Measurements from ENCODE around the gene KLHL40. TPM values are rescaled to one million over a fixed set of nuclear protein-coding genes. Genes with fewer than 3 reads are reported as not detected.
A peak's percentile ranks its signal among the peaks of the same experiment; 100 is the strongest.

KLHL40 gene
- polyA plus RNA-seq, 1 donor (not counting 4 experiments of a cell fraction or from before 2014, with no cell fraction given) = not detected

GRCh38 chr3:42655980-42656679, 29.2 kb upstream of the KLHL40 start:
- Histone ChIP-seq H3K9ac (ENCODE audit: control insufficient read depth, extremely low read depth, insufficient read depth, low read length) (no peak overlapping the region), H3K27me3 (ENCODE audit: control insufficient read depth, extremely low read depth, insufficient read depth, low read length) (no peaks in the 10 kb centered on the region), H2AFZ (ENCODE audit: control insufficient read depth, low read length) (no peak overlapping the region), H3K9me3 (ENCODE audit: control insufficient read depth, low read depth, low read length) (no peaks in the 10 kb centered on the region), H3K36me3 (ENCODE audit: control insufficient read depth in 2 of 2, extremely low read depth in 1 of 2, insufficient read depth in 2 of 2, low read length in 2 of 2) (peaks cover 8 to 11% of the 10 kb centered on the region in 2 experiments), H3K9me1 (ENCODE audit: control insufficient read depth, extremely low read depth, insufficient read depth, low read length) (peaks cover 7% of the 10 kb centered on the region), H4K20me1 (ENCODE audit: control insufficient read depth, extremely low read depth, insufficient read depth, low read length) (peaks cover 3% of the 10 kb centered on the region), H3K4me2 (ENCODE audit: control insufficient read depth, extremely low read depth, insufficient read depth, low read depth, low read length) (no peak overlapping the region), H3K79me2 (ENCODE audit: control insufficient read depth, insufficient read depth, low read length) (peaks cover 12% of the 10 kb centered on the region), H3K27ac (ENCODE audit: control insufficient read depth, insufficient read depth, low read length) (no peak overlapping the region), H3K4me3 (ENCODE audit: control insufficient read depth in 2 of 3, extremely low read depth in 1 of 3, insufficient read depth in 2 of 3, low read depth in 1 of 3, low read length in 3 of 3) (no peak overlapping the region), H3K4me1 (ENCODE audit: control insufficient read depth, extremely low read depth, insufficient read depth, low read length) (peaks cover 40% of the 10 kb centered on the region)
- FAIRE-seq = peak; percentile 5
- DNase-seq (ENCODE audit: low read depth, low spot score) = no peak
- TF ChIP-seq CTCF (optimal IDR thresholded peaks at IDR 0.05 in 1 of 3, IDR thresholded peaks at IDR 0.05 in 1 of 3, conservative IDR thresholded peaks at IDR 0.05 in 1 of 3; ENCODE audit: extremely low read depth in 1 of 3, insufficient read depth in 2 of 3, low read length in 3 of 3) (no peak), EZH2 (IDR thresholded peaks at IDR 0.05; ENCODE audit: low read length) (no peak)
- dilution Hi-C loops (cut with MboI; ENCODE audit: extremely low pct_ligation_motif_present, low sequenced_read_pairs) = no loop called here

- Histone ChIP-seq H4K20me1 (ENCODE audit: control insufficient read depth, extremely low read depth, insufficient read depth, low read length) (peaks cover 3% of the 10 kb centered on the region), H3K9ac (ENCODE audit: control insufficient read depth, extremely low read depth, insufficient read depth, low read length) (no peak overlapping the region)
- FAIRE-seq = no peak
Observed at GRCh38 chr3:42656680-42657610, 28.4 kb upstream of the KLHL40 start.

More at GRCh38 chr3:42656680-42657610, 28.4 kb upstream of the KLHL40 start:
- TF ChIP-seq CTCF (optimal IDR thresholded peaks at IDR 0.05 in 1 of 3, IDR thresholded peaks at IDR 0.05 in 1 of 3, conservative IDR thresholded peaks at IDR 0.05 in 1 of 3; ENCODE audit: extremely low read depth in 1 of 3, insufficient read depth in 2 of 3, low read length in 3 of 3) (no peak), EZH2 (IDR thresholded peaks at IDR 0.05; ENCODE audit: low read length) (no peak)
- no peak overlapping the region for H3K4me2 ChIP-seq (ENCODE audit: control insufficient read depth, extremely low read depth, insufficient read depth, low read depth, low read length)
- H3K9me1 ChIP-seq (ENCODE audit: control insufficient read depth, extremely low read depth, insufficient read depth, low read length) = peaks cover 7% of the 10 kb centered on the region
- H3K4me1 ChIP-seq (ENCODE audit: control insufficient read depth, extremely low read depth, insufficient read depth, low read length) = peaks cover 32% of the 10 kb centered on the region
- no peak overlapping the region for H3K27ac ChIP-seq (ENCODE audit: control insufficient read depth, insufficient read depth, low read length)
- peaks cover 12% of the 10 kb centered on the region for H3K79me2 ChIP-seq (ENCODE audit: control insufficient read depth, insufficient read depth, low read length)
- no peaks in the 10 kb centered on the region for H3K27me3 ChIP-seq (ENCODE audit: control insufficient read depth, extremely low read depth, insufficient read depth, low read length)
- H3K9me3 ChIP-seq (ENCODE audit: control insufficient read depth, low read depth, low read length) = no peaks in the 10 kb centered on the region
- H3K4me3 ChIP-seq (ENCODE audit: control insufficient read depth in 2 of 3, extremely low read depth in 1 of 3, insufficient read depth in 2 of 3, low read depth in 1 of 3, low read length in 3 of 3) = no peak overlapping the region
- peaks cover 13 to 14% of the 10 kb centered on the region in 2 experiments for H3K36me3 ChIP-seq (ENCODE audit: control insufficient read depth in 2 of 2, extremely low read depth in 1 of 2, insufficient read depth in 2 of 2, low read length in 2 of 2)
- dilution Hi-C loops (cut with MboI; ENCODE audit: extremely low pct_ligation_motif_present, low sequenced_read_pairs) = no loop called here
- no peak for DNase-seq (ENCODE audit: low read depth, low spot score)
- H2AFZ ChIP-seq (ENCODE audit: control insufficient read depth, low read length) = no peak overlapping the region
